Ovary (tissue), 3 donors: ENCODE results near the gene HSPA12A.

Experiments used
- CTCF ChIP-seq, 3 donors: fragments of 450-650 bp in 2 of 3; fragments of 200-600 bp in 1 of 3; IDR thresholded peaks; one replicate each; pipeline versions ENCODE4 v1.5.1 to v1.8.0; 2016 to 2022; ENCODE audit warnings: antibody characterized with exemption in 3 of 3, mild to moderate bottlenecking in 1 of 3
- POLR2A ChIP-seq: fragments of 450-650 bp; IDR thresholded peaks from one replicate; pipeline ENCODE4 v1.6.1; 2017; ENCODE audit warnings: antibody characterized with exemption, mild to moderate bottlenecking, moderate library complexity
- donor health status: DM: no; HTN: no; CAD: no.

GRCh38 chr10:116737627-116738327 is 4.6 kb downstream of the HSPA12A start:
- no peak for TF ChIP-seq CTCF (IDR thresholded peaks at IDR 0.05)
- no peak for TF ChIP-seq POLR2A
